Measurements from ENCODE around the gene GAREM1. TPM values are rescaled to one million over a fixed set of nuclear protein-coding genes. Genes with fewer than 3 reads are reported as not detected.

GAREM1 gene
- total RNA-seq, 1 donor from 2014 or later, result 8.6 TPM

GRCh38 chr18:32337821-32338220 is 132.9 kb downstream of the GAREM1 start:
- intact Hi-C loops (cut with micrococcal nuclease), result no loop called here
- Histone ChIP-seq H3K4me3 (no peak overlapping the region), H3K4me1 (peaks cover 38% of the 10 kb centered on the region), H3K27ac (replicated peaks) (no peak overlapping the region), H3K9me3 (replicated peaks) (no peaks in the 10 kb centered on the region), H3K36me3 (no peaks in the 10 kb centered on the region), H3K27me3 (ENCODE audit: low read depth) (no peaks in the 10 kb centered on the region)
- TF ChIP-seq, protein P1, sequence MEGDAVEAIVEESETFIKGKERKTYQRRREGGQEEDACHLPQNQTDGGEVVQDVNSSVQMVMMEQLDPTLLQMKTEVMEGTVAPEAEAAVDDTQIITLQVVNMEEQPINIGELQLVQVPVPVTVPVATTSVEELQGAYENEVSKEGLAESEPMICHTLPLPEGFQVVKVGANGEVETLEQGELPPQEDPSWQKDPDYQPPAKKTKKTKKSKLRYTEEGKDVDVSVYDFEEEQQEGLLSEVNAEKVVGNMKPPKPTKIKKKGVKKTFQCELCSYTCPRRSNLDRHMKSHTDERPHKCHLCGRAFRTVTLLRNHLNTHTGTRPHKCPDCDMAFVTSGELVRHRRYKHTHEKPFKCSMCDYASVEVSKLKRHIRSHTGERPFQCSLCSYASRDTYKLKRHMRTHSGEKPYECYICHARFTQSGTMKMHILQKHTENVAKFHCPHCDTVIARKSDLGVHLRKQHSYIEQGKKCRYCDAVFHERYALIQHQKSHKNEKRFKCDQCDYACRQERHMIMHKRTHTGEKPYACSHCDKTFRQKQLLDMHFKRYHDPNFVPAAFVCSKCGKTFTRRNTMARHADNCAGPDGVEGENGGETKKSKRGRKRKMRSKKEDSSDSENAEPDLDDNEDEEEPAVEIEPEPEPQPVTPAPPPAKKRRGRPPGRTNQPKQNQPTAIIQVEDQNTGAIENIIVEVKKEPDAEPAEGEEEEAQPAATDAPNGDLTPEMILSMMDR (IDR thresholded peaks at IDR 0.05; ENCODE audit: borderline replicate concordance), result no peak
- DNase-seq, result no peak

DNA sequence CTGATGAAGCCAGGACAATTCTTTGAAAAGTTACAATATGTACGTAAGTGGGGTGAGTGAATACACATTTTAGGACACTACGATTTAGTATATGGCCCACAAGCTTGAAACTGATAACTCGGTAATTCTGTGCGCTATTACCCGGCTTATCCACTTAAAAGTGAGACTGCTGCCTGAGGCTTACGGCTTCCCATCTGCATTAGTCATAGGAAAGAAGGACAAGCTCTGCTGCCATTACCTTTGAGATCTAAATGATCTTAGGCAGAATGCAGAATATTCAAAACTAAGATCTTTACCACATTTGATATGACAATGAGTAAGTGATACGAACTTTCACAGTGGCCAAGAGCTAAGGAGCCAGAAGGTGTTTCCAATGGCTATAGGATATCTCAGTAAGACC is 133.3 kb downstream of the GAREM1 start:
- TF ChIP-seq, protein P1 (IDR thresholded peaks at IDR 0.05; ENCODE audit: borderline replicate concordance), result no peak
- H3K27me3 ChIP-seq (ENCODE audit: low read depth), result no peaks in the 10 kb centered on the region
- H3K4me1 ChIP-seq, result peaks cover 42% of the 10 kb centered on the region
- no peaks in the 10 kb centered on the region for H3K36me3 ChIP-seq
- intact Hi-C loops (cut with micrococcal nuclease), result no loop called here
- no peaks in the 10 kb centered on the region for H3K9me3 ChIP-seq (replicated peaks)
- H3K4me3 ChIP-seq, result no peak overlapping the region
- no peak for DNase-seq
- H3K27ac ChIP-seq (replicated peaks), result no peak overlapping the region

DNA sequence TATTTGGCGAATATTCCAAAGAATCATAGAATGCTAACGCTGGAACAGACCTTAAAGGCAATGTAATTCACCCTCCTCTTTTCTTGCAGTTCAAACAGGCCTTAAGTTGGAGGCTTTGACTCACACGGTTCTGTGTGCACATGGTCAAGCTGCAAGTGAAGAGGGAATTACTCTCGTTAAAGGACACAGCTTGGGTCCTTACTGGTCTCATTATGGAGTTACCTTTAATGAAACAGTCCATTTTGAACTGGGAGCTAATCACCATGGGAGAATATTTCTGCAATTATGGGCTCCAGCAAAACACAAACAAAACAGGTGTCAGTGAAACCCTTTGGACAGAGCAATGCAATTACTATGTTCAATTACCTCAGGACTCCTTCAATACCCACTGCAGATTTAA is 135.5 kb downstream of the GAREM1 start:
- H3K27ac ChIP-seq (replicated peaks), result no peak overlapping the region
- TF ChIP-seq, protein P1 (IDR thresholded peaks at IDR 0.05; ENCODE audit: borderline replicate concordance), result no peak
- no peaks in the 10 kb centered on the region for H3K9me3 ChIP-seq (replicated peaks)
- no peak for DNase-seq
- no peak overlapping the region for H3K4me3 ChIP-seq
- intact Hi-C loops (cut with micrococcal nuclease), result no loop called here
- no peaks in the 10 kb centered on the region for H3K27me3 ChIP-seq (ENCODE audit: low read depth)
- H3K4me1 ChIP-seq, result peaks cover 45% of the 10 kb centered on the region
- no peaks in the 10 kb centered on the region for H3K36me3 ChIP-seq

DNA sequence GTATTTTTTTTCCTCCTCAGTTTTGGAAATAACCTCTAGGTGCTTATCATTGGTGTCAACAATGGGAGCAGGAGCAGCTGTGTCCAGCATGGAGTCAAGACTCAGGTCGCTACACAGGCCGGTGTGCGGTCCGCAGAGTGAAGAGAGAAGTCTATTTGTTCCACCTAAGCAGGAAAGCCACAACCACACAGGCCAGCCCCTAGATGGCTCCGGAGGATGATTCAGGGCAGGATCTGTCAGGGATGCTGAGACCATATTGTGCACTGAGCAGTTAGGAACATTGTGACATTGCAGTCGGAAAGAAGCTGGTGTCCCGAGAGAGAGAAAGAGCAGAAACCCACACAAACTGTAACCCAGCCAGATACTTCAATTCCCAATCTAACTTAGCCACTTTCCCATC is 136.9 kb downstream of the GAREM1 start:
- peaks cover 35% of the 10 kb centered on the region for H3K4me1 ChIP-seq
- intact Hi-C loops (cut with micrococcal nuclease), result no loop called here
- no peak for DNase-seq
- H3K36me3 ChIP-seq, result no peaks in the 10 kb centered on the region
- no peaks in the 10 kb centered on the region for H3K27me3 ChIP-seq (ENCODE audit: low read depth)
- TF ChIP-seq, protein P1 (IDR thresholded peaks at IDR 0.05; ENCODE audit: borderline replicate concordance), result peak; percentile 34
- H3K9me3 ChIP-seq (replicated peaks), result no peaks in the 10 kb centered on the region
- H3K27ac ChIP-seq (replicated peaks), result no peak overlapping the region
- no peak overlapping the region for H3K4me3 ChIP-seq

GRCh38 chr18:32332708-32333107 is 138.0 kb downstream of the GAREM1 start:
- peaks cover 31% of the 10 kb centered on the region for H3K4me1 ChIP-seq
- TF ChIP-seq, protein P1 (IDR thresholded peaks at IDR 0.05; ENCODE audit: borderline replicate concordance), result no peak
- no peak for DNase-seq
- no peak overlapping the region for H3K27ac ChIP-seq (replicated peaks)
- intact Hi-C loops (cut with micrococcal nuclease), result no loop called here
- no peaks in the 10 kb centered on the region for H3K27me3 ChIP-seq (ENCODE audit: low read depth)
- H3K9me3 ChIP-seq (replicated peaks), result no peaks in the 10 kb centered on the region
- no peak overlapping the region for H3K4me3 ChIP-seq
- no peaks in the 10 kb centered on the region for H3K36me3 ChIP-seq

DNA sequence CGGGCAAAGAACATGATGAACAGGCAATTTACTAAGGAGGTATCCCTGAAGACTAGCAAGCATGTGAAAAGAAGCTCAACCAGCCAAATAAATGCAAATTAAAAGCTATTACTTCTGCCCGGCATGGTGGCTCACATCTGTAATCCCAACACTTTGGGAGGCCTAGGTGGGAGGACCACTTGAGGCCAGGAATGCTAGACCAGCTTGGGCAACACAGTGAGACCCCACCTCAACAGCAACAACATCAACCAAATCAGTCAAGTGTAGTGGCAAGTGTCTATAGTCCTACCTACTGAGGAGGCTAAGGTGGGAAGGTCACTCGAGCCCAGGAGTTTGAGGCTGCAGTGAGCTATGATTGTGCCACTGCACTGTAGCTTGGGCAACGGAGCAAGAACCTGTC is 141.7 kb downstream of the GAREM1 start:
- intact Hi-C loops (cut with micrococcal nuclease), result no loop called here
- Histone ChIP-seq H3K27ac (replicated peaks) (no peak overlapping the region), H3K4me1 (peaks cover 50% of the 10 kb centered on the region), H3K27me3 (ENCODE audit: low read depth) (no peaks in the 10 kb centered on the region), H3K9me3 (replicated peaks) (no peaks in the 10 kb centered on the region), H3K4me3 (no peak overlapping the region), H3K36me3 (no peaks in the 10 kb centered on the region)
- no peak for DNase-seq
- TF ChIP-seq, protein P1 (IDR thresholded peaks at IDR 0.05; ENCODE audit: borderline replicate concordance), result no peak

Data from left ventricle myocardium inferior (tissue), 1 donor.